ENCODE results near the gene SURF1. TPM values are rescaled to one million over a fixed set of nuclear protein-coding genes. Genes with fewer than 3 reads are reported as not detected.
A peak's percentile ranks its signal among the peaks of the same experiment; 100 is the strongest.

The SURF1 gene
- total RNA-seq, 1 experiment from 2014 or later = 47.9 TPM

DNA sequence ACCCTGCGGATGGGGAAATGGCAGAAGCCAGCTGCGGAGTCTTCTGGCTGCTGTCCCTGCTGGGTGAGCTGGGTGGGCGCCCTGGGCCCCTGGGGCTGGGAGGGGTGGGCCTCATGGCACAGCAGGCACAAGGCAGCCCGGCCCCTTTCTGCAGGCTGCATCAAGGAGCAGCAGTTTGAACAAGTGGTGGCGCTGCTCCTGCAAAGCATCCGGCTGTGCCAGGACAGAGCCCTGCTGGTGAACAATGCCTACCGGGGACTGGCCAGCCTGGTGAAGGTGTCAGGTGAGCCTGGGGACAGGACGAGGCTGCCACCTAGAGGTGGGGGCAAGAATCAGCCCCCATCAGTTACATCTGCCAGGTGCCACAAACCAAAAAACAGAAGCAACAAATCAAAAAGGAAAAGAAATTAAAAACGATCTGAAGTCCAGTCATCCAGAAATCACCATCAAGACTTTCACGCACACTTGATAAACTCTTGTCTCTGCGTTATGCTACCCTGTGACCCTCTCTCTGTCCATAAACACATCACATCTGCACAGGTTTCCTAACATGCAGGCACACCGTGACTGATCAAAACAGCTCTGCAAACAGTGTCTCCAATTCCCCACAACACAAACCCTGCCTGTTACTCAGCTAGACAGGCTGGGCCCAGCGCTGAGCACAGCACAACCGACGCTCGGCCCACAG is 47.6 kb upstream of the SURF1 start:
- no peak overlapping the region for H3K4me3 Mint-ChIP-seq (ENCODE audit: low read depth, unreplicated experiment)
- H3K27me3 Mint-ChIP-seq (ENCODE audit: unreplicated experiment) = no peaks in the 10 kb centered on the region
- H3K27ac Mint-ChIP-seq (ENCODE audit: unreplicated experiment) = no peak overlapping the region
- CTCF ChIA-PET = interaction anchor here (0.5 kb wide), 1 partner anchor 68 kb away, joined by 4 read pairs; the partner anchor contains the start of gene SURF6
- no TSS peak for BruUV-seq (replicated peaks)
- H3K9me3 Mint-ChIP-seq (ENCODE audit: low read depth, unreplicated experiment) = no peaks in the 10 kb centered on the region
- H3K36me3 Mint-ChIP-seq (ENCODE audit: insufficient read depth, unreplicated experiment) = peaks cover 12% of the 10 kb centered on the region
- intact Hi-C loops (cut with micrococcal nuclease; ENCODE audit: unreplicated experiment) = loop anchor here (5.0 to 10.0 kb wide), 2 partner anchors 59 to 217 kb away; partner anchors contain the start of genes MED22 and RPL7A
- DNase-seq = peak; percentile 78
- H3K4me1 Mint-ChIP-seq (ENCODE audit: low read depth, unreplicated experiment) = no peaks in the 10 kb centered on the region
- TF ChIP-seq, protein P1, sequence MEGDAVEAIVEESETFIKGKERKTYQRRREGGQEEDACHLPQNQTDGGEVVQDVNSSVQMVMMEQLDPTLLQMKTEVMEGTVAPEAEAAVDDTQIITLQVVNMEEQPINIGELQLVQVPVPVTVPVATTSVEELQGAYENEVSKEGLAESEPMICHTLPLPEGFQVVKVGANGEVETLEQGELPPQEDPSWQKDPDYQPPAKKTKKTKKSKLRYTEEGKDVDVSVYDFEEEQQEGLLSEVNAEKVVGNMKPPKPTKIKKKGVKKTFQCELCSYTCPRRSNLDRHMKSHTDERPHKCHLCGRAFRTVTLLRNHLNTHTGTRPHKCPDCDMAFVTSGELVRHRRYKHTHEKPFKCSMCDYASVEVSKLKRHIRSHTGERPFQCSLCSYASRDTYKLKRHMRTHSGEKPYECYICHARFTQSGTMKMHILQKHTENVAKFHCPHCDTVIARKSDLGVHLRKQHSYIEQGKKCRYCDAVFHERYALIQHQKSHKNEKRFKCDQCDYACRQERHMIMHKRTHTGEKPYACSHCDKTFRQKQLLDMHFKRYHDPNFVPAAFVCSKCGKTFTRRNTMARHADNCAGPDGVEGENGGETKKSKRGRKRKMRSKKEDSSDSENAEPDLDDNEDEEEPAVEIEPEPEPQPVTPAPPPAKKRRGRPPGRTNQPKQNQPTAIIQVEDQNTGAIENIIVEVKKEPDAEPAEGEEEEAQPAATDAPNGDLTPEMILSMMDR (IDR thresholded peaks at IDR 0.05; ENCODE audit: unreplicated experiment) = peak; percentile 75

DNA sequence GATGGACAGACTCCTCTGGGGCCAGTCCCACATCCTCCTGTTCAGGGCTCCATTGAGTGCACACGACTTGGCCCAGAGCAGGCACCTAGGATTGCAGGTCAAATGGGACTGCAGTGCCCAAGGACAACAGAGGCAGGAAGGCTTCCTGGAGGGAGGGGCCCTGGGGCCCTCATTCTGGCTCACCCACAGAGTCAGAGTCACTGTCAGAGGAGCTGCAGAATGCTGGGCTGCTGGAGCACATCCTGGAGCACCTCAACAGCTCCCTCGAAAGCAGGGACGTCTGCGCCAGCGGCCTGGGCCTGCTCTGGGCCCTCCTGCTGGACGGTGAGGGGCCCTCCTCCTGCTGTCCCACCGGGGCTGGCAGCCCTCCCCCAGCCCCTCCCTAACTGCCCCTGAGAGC is 46.4 kb upstream of the SURF1 start:
- intact Hi-C loops (cut with micrococcal nuclease; ENCODE audit: unreplicated experiment) = loop anchor here (5.0 to 10.0 kb wide), 2 partner anchors 58 to 215 kb away; partner anchors contain the start of genes MED22 and RPL7A
- CTCF ChIA-PET = no interaction called here

DNA sequence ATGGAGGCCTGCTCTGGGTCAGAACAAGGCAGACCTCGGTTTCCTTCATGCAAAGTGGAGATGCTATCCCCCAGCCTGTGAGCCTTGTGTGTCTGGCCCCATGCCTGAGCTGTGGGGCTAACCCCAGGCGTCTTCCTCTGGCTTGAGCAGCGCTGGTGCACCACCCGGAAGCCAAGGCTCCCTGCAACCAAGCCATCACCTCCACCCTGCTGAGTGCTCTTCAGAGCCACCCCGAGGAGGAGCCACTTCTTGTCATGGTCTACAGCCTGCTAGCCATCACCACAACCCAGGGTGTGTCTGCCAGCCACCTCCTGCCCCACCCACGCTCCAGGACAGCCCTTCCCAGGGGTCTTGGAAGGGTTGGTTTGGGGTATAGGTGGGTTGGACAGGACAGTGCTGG is 45.3 kb upstream of the SURF1 start:
- BruUV-seq (replicated peaks) = no TSS peak
- Mint-ChIP-seq H3K4me3 (ENCODE audit: low read depth, unreplicated experiment) (no peak overlapping the region), H3K9me3 (ENCODE audit: low read depth, unreplicated experiment) (no peaks in the 10 kb centered on the region), H3K27ac (ENCODE audit: unreplicated experiment) (no peak overlapping the region), H3K36me3 (ENCODE audit: insufficient read depth, unreplicated experiment) (peaks cover 12% of the 10 kb centered on the region), H3K27me3 (ENCODE audit: unreplicated experiment) (peaks cover 13% of the 10 kb centered on the region), H3K4me1 (ENCODE audit: low read depth, unreplicated experiment) (no peaks in the 10 kb centered on the region)
- TF ChIP-seq, protein P1 (IDR thresholded peaks at IDR 0.05; ENCODE audit: unreplicated experiment) = no peak
- no peak for DNase-seq
- intact Hi-C loops (cut with micrococcal nuclease; ENCODE audit: unreplicated experiment) = loop anchor here (5.0 to 10.0 kb wide), 2 partner anchors 57 to 214 kb away; partner anchors contain the start of genes MED22 and RPL7A
- CTCF ChIA-PET = no interaction called here

More for the DNA sequence above, 46.4 kb upstream of the SURF1 start:
- H3K4me1 Mint-ChIP-seq (ENCODE audit: low read depth, unreplicated experiment) = no peaks in the 10 kb centered on the region
- peaks cover 12% of the 10 kb centered on the region for H3K36me3 Mint-ChIP-seq (ENCODE audit: insufficient read depth, unreplicated experiment)
- TF ChIP-seq, protein P1 (IDR thresholded peaks at IDR 0.05; ENCODE audit: unreplicated experiment) = no peak
- H3K27ac Mint-ChIP-seq (ENCODE audit: unreplicated experiment) = no peak overlapping the region
- H3K9me3 Mint-ChIP-seq (ENCODE audit: low read depth, unreplicated experiment) = no peaks in the 10 kb centered on the region
- peaks cover 3% of the 10 kb centered on the region for H3K27me3 Mint-ChIP-seq (ENCODE audit: unreplicated experiment)
- BruUV-seq (replicated peaks) = no TSS peak
- no peak for DNase-seq
- H3K4me3 Mint-ChIP-seq (ENCODE audit: low read depth, unreplicated experiment) = no peak overlapping the region

DNA sequence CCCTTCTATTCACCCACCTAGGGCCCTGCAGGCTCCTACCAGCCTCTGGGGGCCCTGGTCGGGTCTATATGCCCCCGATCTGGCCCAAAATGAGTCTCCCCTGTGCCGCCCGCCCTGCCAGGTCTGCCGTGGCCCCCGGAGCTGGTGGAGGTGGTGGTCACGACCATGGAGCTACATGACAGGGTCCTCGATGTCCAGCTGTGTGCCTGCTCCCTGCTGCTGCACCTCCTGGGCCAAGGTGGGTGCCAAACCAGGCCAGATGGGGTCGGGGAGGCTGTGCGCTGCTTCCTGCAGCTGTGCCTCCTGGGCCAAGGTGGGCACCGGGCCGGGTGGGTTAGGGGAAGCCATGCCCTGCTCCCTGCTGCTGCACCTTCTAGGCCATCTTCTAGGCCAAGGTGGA is 44.0 kb upstream of the SURF1 start:
- H3K4me1 Mint-ChIP-seq (ENCODE audit: low read depth, unreplicated experiment) = no peaks in the 10 kb centered on the region
- CTCF ChIA-PET = no interaction called here
- peaks cover 20% of the 10 kb centered on the region for H3K27me3 Mint-ChIP-seq (ENCODE audit: unreplicated experiment)
- TF ChIP-seq, protein P1 (IDR thresholded peaks at IDR 0.05; ENCODE audit: unreplicated experiment) = no peak
- peaks cover 12% of the 10 kb centered on the region for H3K36me3 Mint-ChIP-seq (ENCODE audit: insufficient read depth, unreplicated experiment)
- no TSS peak for BruUV-seq (replicated peaks)
- H3K27ac Mint-ChIP-seq (ENCODE audit: unreplicated experiment) = no peak overlapping the region
- no peak for DNase-seq
- H3K4me3 Mint-ChIP-seq (ENCODE audit: low read depth, unreplicated experiment) = no peak overlapping the region
- no peaks in the 10 kb centered on the region for H3K9me3 Mint-ChIP-seq (ENCODE audit: low read depth, unreplicated experiment)
- intact Hi-C loops (cut with micrococcal nuclease; ENCODE audit: unreplicated experiment) = loop anchor here (5.0 to 10.0 kb wide), 2 partner anchors 55 to 213 kb away; partner anchors contain the start of genes MED22 and RPL7A

All from Calu3 (cell line).